GM08714 (cell line): ENCODE results near the gene CAPN15.

Experiments
- H3K4me3 ChIP-seq: fragments of 200-500 bp; sonication (Bioruptor generic); 2 replicates; pipeline ENCODE4 v1.5.1; 2014; ENCODE audit warnings: mild to moderate bottlenecking, low read length, inconsistent platforms
- ZNF274 ChIP-seq: IDR thresholded peaks from 2 replicates; pipeline ENCODE4 v1.6.1; 2012; ENCODE audit warnings: mild to moderate bottlenecking, low read depth, low read length

Gene CAPN15

DNA sequence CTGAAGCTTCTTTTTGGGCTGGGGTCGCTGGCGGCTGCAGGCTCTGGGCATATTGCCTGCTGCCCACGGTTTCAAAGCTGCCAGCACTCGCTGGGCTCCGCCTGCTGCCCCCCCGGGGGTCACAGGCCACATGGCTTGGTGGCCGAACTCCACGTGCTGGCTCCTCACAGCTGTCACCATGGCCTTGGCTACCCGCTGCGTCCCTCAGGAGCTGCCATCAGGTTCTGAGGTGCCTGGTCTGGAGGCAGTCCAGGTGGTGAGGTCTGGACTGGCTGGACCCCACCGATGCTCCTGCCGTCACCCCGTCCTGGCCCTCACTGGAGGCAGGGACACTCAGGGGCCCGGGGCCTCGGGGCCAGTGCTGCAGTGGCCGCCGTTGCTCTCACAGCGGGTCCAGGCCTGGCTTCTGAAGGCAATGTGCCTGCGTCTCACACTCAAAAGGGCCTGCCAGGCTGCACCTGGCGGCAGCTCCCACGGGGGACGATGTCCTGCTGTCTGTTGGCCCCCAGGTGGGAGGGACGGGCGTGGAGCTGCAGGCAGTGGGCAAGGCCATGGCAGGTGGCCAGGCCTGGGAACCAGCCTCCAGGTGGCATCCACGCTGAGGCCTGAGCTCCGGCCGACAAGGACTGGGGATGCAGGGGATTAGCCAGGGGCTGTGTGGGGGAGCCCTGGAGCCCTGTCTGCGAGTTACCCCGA, 13.3 kb downstream of the CAPN15 start:
- H3K4me3 ChIP-seq = no peak overlapping the region
- no peak for TF ChIP-seq ZNF274

DNA sequence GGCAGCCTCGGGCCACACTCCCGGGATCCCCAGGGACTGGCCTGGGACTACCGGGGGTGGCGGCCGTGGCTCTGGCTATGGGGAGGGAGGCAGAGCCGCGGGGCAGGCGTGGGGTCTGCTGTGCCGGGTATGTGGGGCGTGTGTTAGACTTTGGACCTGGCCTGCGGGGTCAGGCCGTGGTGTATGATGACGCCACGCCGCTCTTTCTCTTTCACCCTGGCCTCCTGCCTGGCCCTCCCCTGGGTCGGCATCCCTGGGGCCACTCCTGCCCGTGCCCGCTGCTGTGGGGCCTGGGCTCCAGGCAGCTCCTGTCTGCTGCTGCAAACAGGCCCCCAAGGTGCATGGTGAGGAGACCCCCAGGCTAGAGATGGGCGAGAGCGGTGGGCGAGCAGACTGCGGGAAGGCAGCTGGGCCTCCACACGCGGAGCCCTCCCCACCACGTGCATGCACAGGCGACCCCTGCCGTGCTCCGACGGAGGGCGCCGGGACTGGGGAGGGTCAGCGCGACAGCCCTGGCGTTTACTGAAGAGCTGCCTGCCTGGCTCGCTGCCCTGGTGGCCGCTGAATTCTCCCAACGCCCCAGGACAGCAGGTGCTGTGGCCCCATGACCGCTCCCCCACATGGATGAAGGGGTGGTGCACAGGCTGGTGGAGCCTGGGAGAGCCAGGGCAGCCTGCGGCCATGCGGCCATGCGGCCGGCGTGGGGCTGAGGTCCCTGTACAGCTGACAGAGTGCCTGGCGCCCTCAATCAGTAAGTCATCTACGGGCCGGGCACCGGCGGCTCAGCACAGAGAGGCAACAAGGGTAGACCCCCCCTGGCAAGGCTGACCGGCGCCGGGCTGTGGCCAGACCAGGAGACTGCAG, 16.0 kb downstream of the CAPN15 start:
- no peak for TF ChIP-seq ZNF274
- H3K4me3 ChIP-seq = no peak overlapping the region

DNA sequence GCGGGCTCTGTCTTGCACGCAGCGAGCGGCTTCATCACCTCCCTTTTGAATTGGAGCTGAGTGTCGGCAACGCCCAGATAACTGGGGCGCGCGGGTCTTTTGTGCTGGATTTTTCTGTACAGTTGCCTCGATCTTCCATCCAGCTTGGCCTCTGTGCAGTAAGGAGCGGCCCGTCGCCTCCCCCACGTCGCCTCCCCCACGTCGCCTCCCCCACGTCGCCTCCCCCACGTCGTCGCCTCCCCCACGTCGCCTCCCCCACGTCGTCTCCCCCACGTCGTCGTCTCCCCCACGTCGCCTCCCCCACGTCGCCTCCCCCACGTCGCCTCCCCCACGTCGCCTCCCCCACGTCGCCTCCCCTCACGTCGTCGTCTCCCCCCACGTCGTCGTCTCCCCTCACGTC, 17.0 kb downstream of the CAPN15 start:
- no peak for TF ChIP-seq ZNF274
- no peak overlapping the region for H3K4me3 ChIP-seq

DNA sequence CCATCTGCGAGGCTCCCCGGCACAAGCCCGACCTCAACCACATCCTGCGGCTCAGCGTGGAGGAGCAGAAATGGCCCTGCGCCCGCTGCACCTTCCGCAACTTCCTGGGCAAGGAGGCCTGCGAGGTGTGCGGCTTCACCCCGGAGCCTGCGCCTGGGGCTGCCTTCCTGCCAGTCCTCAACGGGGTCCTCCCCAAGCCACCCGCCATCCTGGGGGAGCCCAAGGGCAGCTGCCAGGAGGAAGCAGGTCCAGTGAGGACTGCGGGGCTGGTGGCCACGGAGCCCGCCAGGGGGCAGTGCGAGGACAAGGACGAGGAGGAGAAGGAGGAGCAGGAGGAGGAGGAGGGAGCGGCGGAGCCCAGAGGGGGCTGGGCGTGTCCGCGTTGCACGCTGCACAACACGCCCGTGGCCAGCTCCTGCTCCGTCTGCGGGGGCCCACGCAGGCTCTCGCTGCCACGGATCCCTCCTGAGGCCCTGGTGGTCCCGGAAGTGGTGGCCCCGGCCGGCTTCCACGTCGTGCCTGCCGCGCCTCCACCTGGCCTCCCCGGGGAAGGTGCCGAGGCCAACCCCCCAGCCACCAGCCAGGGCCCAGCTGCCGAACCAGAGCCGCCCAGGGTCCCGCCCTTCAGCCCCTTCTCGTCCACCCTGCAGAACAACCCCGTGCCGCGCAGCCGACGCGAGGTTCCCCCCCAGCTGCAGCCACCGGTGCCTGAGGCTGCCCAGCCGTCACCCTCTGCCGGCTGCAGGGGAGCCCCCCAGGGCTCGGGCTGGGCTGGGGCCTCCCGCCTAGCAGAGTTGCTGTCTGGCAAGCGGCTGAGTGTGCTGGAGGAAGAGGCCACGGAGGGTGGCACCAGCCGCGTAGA, 19.6 kb downstream of the CAPN15 start:
- no peak overlapping the region for H3K4me3 ChIP-seq
- TF ChIP-seq ZNF274 = no peak

DNA sequence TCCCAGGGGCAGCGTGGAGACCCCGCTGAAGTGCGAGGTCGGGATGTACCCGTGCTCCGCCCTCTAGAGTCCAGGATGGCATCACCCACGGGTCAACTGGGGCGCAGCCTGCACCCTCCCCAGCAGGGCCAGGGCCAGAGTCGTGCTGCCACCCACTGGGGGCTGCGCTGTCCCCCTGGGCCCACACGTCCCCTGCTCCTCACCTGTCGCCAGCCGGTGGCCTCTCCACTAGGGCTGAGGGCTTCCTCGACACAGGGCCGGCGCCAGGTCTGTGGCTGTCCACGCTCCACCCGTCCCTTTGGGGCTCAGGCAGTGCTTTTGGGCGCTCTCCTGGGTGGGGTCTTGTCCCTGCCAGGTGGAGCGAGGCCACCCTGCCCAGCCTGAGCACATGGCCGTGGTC, 21.1 kb downstream of the CAPN15 start:
- no peak overlapping the region for H3K4me3 ChIP-seq

DNA sequence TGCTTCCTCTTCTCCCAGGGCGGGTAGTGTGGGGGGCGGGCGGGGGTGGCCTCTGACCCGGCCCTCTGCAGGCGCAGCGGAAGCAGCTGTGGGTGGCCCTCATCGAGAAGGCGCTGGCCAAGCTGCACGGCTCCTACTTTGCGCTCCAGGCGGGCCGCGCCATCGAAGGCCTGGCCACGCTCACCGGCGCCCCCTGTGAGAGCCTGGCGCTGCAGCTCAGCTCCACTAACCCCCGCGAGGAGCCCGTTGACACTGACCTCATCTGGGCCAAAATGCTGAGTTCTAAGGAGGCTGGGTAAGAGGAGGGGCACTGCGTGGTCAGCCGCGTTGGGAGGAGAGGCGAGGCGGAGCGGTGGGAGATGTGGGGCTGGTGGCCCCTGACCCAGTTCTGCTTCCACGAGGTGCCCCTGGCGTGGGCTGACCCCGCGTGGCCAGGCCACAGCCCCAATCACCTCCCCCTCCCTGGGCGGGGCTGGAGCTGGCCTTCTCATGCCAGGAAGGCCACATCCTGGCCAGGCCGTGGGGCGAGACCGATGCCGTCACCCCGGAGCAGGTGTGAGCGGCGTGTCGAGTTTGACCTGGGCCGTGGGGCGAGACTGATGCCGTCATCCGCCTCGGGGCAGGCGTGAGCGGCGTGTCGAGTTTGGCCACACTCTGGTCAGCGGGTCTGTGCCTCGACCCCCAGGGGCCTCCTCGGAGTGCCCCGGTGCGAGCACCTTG, 22.2 kb downstream of the CAPN15 start:
- H3K4me3 ChIP-seq = no peak overlapping the region
- TF ChIP-seq ZNF274 = no peak

More for the DNA sequence above, 21.1 kb downstream of the CAPN15 start:
- no peak for TF ChIP-seq ZNF274

DNA sequence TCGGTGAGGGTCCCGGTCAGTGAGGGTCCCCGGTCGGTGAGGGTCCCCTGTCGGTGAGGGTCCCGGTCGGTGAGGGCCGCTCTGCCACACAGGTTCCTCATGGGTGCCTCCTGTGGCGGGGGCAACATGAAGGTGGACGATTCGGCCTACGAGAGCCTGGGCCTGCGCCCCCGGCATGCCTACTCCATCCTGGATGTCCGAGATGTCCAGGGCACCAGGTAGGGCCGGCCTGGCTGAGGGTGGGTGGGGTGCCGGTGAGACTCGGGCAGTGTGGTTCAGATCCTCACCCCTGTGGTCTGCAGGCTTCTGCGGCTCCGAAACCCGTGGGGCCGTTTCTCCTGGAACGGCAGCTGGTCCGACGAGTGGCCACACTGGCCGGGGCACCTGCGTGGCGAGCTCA, 23.7 kb downstream of the CAPN15 start:
- no peak for TF ChIP-seq ZNF274
- no peak overlapping the region for H3K4me3 ChIP-seq

DNA sequence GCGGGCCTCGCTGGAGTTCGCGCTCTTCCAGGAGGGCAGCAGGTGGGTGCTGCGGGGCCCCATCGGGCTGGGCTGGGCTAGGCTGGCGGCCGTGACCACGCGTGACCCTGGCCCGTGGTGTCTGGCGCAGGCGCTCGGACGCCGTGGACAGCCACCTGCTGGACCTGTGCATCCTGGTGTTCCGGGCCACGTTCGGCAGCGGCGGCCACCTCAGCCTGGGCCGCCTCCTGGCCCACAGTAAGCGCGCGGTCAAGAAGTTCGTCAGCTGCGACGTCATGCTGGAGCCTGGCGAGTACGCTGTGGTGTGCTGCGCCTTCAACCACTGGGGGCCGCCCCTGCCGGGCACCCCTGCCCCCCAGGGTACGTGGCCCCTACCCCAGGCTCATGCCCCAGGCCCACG, 24.7 kb downstream of the CAPN15 start:
- no peak overlapping the region for H3K4me3 ChIP-seq
- no peak for TF ChIP-seq ZNF274

DNA sequence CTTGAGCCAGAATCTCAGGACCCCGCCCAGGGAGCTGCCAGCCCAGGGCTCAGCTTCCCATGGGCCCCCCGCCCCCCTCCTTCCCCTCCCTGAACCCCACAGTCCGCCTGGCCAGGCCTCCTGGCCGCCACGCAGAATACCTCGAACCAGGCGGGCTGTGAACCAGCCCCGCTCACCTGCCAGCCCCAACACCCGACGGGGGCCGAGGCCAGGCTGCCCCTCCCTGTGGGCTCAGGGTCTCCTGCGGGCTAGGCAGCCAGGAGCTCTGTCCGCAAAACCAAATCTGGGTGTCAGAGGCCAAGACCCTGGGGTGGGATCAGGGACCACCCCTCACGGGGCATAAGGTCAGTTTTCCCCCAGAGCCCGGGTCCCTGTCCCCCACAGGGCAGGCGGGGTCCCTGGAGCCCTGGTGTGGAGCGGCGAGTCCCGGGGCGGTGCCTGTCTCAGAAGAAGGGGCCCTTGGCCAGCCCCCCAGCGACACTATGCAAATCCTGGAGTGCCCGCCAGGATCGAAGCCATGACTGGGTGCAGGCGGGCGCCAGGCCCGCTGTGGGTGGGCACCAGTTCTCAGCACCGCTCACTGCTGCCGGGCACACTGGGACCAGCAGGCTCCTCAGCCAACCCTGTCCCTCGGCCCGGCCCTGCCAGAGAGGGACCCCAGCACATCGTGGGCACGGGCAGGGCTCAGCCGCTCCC, 26.2 kb downstream of the CAPN15 start:
- TF ChIP-seq ZNF274 = no peak
- H3K4me3 ChIP-seq = no peak overlapping the region

DNA sequence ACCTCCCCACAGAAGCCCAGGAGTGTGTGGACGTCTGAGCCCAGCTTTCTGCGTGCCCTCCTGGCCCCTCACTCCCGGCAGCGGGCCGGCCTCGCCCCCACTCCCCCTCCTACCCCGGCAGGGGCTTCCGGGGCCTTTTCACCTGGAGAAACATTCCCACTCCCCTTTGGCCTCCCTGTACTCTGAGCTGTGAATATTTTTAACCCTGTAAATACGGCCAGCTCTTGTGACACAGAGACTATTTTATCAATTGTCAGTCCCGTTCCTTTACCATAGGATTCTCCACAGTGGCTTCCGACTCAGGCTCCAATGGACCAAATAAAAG, 26.7 kb downstream of the CAPN15 start:
- H3K4me3 ChIP-seq = no peak overlapping the region
- no peak for TF ChIP-seq ZNF274

DNA sequence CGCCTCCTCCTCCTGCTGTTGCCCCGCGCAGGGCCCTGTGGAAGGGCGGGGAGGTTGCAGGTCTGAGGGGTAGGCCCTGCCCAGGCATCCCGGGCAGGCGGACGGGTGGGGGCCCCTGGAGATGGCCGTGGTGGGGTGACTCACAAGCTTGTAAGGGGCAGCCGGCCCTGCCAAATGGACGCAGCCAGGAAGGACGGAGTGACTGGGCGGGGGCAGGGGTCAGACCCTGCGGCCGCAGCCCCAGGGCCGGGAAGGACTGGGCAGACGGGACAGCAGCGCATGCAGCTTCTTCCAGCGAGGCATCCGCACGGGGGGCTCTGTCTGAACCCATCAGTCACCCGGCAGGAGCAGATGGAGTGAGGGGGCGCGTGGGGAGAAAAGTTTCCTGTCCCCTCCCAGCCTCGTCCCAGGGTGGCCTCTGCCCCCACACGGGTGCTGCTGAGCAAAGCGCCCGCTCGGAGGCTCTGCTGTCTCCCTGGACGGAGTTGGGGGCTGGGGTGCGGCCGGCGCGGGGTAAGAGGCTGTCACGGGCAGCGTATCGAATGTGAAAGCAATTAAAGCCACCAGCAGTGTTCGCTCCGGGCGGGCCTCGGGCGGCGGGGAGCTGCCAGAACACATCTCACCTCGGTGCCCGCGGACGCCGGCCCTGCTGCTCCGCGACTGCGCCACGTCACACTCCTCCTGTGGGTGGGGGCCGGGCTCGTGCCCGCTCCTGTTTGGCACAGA, 27.3 kb downstream of the CAPN15 start:
- no peak overlapping the region for H3K4me3 ChIP-seq

DNA sequence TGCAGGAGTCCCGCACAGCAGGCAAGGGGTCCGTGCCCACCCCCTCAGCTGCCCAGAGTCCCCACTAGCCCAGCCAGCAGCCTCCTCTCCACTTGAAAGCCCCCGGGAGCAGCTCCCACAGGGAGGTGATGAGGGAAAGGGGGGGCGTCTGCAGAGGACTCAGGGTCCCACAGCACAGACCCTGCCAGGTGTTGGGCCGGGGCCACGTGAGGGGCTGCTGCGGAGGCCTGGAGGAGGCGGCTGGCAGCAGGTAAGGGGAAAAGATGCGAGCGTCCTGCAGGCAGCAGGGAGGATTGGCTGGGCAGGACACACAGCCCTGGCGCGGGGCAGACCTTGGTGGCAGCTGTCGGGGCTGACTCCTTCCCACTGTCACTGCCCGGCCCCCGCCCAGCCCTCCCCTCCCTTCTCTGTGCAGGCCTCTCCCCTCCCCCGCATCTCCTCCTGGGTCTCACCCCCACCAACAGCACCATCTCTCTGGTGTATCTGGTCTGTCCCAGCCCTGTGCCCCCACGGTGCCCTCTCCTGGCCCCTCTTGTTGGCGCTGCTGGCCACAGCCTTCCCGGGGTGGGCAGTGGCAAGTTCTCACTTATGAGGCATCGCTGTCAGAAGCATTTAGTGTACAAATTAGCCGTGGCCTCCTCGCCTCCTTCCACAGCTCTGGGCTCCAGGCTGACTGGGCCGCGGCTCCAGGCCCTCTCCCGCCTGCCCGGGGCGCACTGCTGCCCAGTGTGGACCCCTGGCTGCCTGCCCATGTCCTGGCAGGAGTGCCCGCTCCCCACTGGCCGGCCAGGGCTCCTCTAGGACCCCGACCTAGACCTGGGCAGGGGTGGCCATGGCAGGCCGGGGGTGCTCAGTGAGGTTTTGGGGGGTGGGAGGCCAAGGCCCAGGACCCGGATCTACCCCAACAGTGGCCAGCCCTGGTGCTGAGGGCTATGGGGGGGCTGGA, 28.3 kb downstream of the CAPN15 start:
- no peak overlapping the region for H3K4me3 ChIP-seq
- TF ChIP-seq ZNF274 = no peak

More for the DNA sequence above, 27.3 kb downstream of the CAPN15 start:
- no peak for TF ChIP-seq ZNF274
